Islet of Langerhans (tissue), 1 donor: ENCODE measurements around the gene TRIB2.

Experiments used
- FAIRE-seq: peaks from one replicate; lab custom pipeline; 2011; peaks lifted over from hg19 to GRCh38; lab: Jason Lieb, UNC

Gene TRIB2

DNA sequence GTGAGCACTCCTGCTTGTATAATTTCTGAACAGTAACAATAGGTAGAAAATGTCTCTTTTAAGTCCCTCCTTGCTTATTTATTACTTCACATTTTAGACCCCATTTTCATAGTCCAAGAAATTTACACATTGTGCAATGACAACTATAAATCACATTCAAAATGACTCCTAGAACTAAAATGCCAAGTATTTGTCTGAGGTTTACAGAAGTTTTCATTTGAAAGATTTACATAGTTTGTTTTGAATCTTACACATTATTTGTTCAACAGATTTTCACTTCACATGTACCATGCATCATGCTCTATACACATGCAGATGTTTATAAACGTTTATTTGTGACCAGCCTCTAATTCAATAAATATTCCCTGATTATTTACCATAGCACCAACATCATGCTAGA is 15.7 kb upstream of the TRIB2 start:
- no peak for FAIRE-seq

DNA sequence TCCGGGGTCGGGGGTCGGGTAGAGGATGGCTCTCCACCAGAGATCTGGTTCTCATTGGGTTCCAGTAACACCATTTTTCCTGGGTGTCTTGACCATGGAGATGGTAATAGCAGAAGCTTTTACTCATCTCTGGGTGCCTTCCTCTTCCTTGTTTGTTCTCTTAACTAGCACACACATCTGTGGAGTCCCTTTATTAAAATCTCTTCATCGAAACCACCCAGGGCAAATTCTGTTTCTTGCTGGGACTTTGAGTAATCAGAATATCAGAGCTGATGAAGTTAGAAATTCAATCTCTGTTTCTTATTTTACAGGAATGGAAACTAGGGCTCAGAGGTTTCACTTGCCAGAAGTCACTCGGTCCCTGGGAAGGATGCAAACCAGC is 15.0 kb upstream of the TRIB2 start:
- FAIRE-seq, result no peak

DNA sequence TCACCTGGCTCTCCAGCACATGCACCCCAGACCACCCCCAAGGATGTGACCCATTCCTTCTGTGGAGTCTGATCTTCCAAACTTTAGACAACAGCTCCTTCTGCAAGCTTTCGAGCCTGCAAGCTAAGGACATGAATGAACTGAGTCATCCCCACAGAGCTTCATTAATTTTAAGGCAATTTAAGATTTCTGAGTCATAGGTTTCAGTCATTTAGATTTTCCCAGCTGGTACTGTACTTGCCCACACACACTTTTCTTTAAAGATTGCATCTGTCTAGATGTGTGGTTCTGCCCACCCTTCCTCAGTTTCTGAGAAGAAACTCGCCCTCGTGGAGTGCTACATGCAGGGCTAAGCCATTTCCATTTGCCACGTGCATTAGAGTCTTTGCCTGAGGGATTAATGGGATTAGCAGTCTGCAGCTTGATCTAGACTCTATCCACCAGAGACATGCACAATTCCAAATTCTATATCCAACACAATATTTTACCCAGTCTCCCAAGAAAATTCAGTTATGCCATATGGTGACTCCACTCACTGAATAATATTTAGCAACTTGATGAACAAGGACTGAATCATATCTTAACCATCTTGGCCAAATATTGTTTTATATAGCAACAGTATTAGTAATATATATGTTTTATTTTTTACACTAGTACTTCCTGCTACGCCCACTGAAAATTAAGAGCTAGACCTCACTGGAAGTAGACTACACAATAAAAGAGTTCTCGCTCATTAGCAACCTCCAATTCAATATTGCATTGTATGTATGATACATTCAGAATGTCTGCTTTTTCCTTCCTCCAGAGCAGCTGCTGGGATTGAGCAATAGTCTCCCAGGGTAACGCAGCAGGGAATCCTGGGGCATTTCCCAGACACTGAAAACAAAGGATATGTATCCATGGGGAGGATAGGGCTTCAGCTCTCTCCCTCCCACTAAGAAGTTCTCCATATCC is 14.3 kb upstream of the TRIB2 start:
- no peak for FAIRE-seq

DNA sequence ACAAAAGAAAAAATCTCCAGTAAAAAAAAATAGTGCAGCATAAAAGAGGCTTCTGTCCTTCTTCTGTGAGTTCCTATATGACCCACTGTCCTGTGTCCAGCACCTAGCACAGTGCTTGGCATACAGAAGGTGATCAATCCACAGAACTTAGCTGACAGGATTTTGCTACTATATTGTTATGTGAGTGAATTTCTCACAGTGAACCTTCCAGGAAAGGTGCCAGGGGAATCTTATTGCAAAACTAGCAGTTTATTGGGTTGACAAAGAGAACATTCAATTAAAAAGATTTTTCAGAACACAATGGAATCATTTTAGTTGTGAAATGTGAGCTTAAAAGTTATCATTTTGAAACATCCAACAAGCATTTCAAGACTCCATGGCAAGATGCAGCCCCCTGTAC is 12.4 kb upstream of the TRIB2 start:
- no peak for FAIRE-seq

DNA sequence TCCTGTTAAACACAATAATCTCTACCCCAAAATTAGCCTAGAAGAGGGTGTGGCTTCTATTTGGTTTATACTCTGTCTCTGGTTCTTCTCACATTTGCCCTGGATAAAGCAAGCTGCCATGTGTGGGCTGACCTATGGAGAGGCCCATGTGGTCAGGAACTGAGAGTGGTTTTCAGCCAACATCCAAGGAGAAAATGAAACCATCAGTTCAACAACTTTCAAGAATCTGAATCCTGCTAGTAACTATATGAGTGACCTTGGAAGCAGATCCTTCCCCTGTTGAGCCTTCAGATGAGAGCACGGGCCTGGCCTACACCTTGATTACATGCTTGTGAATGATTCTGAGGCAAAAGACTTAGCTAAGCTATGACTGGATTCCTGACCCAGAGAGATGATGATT is 11.5 kb upstream of the TRIB2 start:
- FAIRE-seq, result no peak

DNA sequence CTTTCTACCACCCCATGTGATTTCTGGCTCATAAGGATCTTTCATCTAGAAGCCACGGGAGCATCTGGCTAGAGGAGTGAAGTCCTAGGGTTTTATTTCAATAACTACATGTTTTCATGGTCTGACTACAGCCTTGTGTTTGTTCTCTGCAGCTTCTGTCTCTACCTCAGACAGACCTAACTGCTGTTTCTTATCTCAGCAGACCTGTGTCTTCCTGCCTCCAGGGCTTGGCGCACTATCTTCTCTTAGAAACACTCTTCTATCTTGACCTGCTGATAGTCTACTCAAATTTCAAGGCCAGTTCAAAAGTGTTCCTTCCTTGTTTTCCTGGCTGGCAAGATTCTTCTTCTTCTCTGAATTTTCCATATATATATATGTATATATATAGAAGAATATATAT is 11.0 kb upstream of the TRIB2 start:
- FAIRE-seq, result no peak

DNA sequence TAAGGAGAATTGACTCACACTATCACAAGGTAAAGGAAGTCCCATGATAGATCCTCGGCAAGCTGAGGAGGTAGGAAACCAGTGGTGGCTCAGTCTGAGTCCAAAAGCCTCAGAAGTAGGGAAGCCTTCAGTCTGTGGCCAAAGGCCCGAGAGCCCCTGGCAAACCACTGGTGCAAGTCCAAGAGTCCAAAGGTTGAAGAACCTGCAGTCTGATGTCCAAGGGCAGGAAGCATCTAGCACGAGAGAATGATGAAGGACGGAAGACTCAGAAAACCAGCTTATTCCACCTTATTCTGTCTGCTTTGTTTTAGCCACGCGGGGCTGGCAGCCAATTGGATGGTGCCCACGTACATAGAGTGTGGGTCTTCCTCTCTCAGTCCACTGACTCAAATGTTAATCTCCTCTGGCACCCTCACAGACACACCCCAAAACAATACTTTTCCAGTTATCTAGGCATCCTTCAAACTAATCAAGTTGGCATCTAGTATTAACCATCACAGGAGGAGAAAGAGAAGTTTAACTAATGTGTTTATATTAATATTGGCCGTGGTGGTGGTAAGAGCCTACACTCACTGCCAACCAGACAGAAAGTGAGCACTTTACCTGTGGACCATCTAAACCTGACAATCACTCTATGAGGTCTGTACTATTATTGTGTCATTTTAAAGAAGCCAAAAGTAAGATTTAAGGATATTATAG is 8.1 kb upstream of the TRIB2 start:
- no peak for FAIRE-seq

DNA sequence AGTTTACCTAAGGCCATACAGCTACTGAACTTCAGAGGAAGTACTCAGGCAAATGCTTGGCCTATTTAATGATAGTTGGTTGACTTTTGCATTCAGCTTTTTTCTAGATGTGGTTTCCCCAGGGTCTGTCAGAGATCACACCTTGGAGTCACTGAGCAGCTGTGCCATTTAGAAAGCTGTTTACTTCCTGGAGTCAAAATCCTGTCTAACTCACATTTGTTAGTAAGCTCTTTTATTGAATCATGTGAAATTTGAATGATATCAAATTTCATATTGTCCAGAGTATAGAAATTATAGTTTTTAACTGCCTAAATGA is 7.6 kb upstream of the TRIB2 start:
- no peak for FAIRE-seq

DNA sequence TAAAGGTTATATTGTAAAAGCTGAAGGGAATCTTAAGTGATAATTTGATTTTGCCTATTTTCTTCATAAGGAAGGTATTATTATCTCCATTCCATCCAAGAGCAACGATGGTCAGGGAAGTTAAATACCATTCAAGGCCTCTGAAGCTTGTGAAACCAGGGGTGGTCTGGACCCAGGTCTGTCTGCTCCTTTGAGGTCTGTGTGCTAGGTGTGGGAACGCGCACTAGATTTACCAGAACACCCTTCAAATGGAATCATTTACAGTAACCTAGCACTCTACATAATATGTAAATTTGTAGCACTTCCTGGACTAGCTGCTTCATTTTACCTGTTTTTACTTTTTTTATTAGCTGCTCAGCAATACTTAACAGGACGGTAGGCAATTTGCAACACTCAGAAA is 6.4 kb upstream of the TRIB2 start:
- no peak for FAIRE-seq

DNA sequence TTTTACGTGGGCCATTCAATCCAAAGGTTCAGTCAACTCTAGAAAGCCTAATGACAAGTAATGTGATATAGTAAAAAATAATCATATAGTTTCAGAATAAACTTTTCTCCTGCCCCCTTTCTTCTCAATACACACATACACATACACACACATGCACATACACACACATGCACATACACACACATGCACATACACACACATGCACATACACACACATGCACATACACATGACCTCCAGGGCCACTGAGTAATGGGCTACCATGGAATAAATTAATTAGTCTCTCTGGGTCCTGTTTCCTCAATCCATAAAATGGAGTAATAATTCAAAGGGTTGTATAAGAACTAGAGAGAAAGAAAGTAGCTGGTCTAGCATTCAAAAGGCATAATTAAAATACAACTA is 5.4 kb upstream of the TRIB2 start:
- FAIRE-seq, result no peak

DNA sequence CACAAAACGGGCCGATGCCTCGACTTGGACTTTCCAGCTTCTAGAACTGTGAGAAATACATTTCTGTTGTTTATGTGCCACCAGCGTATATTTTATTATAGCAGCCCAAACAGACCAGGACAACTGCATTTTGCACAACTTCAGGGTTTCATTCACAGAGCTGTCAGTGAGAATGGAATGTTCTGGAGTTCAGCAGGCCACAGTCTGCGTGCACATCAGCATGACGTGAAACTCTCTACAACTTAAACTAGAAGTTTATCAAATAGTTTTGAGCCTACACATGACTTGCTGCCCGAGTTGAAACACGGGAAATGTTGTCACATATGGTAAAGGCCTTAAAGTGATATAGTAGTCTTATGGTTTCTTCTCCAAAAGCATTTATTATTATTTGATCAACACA is 3.9 kb upstream of the TRIB2 start:
- FAIRE-seq, result no peak

DNA sequence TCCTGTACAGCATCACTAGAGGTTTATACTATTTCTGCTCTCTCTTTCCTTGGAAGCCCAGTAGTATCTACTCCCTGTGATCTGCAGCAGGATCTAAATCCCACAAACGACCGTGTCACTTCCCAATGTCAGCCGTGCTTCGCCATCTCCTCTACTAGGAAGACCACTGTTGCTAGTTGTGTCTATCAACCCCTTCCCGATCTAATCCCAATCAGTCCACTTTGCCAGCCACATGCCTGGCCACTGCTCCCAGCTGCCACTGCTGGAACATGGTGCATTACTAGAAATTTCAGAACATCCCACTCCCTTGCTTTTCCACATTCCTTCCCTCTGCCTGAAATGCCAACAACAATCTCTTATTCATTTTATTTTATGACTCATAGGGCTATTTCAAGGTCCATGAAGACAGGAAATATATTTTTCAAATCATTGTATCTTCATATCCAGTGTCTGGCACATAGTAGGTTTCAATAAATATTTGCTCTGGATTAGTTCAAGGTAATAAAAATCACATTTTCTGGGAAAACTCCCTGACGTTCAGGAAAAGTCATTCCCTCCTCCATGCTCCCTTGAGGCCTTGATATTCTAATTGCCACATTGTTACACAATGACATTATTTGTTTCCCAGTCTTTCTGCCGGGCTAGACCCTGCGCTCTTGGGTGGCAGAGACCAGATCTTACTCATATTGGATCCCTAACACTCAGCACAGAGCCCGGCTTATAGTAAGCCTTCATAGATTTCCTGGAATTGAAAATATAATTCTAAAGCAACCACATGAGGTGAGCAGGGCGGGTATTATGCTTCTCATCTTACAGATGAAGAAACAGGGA is 2.1 kb upstream of the TRIB2 start:
- no peak for FAIRE-seq

DNA sequence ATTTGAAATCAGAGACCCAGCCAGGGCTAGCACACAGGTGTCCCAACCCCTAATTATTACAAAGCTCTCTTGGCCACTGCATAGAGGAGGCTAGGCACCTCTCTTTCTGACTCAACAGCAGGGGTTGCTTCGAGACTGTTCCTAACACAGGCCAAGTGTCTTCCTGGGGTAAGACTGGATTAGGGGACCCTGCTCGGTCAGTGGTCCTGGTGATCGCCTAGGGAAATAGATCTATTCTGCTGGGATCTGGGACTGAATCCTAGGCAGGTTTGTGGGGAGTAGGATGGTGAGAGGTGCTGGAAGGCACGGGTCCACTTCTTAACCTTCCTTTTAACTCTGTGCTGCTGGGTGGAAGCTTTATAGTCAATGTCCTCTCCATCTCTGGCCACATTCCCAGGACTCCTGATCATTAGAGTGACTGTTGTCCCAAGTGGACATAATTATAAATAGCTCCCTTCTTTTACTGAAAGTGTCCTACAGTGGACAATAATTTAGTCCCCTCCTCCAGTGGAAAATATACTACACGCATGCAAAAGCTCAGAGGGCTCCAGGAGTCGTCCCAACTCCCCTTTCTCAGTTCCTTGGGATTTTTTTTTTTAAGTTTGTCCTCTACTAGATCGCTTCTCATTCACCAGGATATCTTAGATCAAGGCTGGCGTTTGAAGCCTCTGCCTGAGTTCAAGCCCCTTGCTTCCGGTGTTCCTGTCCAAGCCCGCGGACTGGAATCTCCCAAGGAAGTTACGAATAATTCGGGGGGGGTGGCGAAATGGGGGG is 1.3 kb upstream of the TRIB2 start:
- no peak for FAIRE-seq

DNA sequence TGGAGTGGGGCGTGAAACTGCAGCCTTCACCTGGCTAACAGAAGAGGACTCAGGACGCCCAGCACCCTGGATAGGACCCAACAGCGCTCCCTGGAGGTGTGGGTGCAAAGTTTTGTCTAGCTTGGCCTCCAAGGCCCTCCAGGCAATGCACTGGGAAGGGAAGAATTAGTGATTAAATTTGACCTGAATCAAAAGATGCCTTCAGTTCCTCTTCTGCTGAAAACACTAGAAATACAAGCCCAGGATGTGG is 779 bp upstream of the TRIB2 start:
- no peak for FAIRE-seq

DNA sequence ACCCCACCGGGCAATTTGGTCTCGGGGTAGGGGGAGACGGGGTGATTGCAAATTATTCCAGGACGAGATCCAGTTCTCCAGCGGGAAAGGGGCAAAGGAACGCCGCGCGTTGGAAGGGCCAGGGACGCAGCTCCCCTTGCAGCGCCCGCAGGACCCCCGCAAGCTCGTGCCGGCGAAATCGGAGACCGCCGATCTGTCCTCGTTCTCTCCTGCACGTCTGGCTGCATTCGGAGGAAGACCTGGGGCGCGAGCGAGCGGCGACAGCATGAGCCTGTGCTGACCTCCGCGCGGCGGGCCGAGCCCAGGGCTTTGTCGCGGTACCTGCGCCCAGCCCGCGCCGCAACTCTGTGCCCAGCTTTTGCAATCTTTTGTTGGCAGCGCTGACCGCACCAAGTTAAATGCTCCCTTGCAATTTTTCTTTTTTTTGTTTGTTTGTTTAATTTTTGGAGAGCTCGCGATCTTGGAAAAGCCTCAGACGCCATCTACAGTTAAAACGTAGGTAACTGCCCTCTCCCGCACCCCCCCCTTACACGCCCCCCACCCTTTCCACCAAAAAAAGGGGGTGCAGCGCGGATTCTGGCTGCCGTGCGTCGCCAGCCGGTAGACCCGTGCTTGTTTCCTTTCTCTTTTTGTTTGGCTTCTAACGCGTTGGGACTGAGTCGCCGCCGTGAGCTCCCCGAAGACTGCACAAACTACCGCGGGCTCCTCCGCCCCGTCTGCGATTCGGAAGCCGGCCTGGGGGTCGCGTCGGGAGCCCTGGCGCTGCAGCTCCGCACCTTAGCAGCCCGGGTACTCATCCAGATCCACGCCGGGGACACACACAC is 667 bp downstream of the TRIB2 start:
- FAIRE-seq, result no peak

DNA sequence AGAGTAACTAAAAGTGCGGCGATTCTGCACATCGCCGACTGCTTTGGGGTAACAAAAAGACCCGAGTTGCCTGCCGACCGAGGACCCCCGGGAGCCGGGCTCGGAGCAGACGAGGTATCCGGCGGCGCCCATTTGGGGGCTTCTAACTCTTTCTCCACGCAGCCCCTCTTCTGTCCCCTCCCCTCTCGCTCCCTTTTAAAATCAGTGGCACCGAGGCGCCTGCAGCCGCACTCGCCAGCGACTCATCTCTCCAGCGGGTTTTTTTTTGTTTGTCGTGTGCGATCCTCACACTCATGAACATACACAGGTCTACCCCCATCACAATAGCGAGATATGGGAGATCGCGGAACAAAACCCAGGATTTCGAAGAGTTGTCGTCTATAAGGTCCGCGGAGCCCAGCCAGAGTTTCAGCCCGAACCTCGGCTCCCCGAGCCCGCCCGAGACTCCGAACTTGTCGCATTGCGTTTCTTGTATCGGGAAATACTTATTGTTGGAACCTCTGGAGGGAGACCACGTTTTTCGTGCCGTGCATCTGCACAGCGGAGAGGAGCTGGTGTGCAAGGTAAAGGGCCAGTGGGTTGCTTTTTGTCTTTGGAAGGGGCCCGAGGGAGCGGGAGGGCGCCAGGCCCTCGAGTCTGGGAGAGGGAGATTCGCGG is 1.4 kb downstream of the TRIB2 start:
- FAIRE-seq, result no peak

DNA sequence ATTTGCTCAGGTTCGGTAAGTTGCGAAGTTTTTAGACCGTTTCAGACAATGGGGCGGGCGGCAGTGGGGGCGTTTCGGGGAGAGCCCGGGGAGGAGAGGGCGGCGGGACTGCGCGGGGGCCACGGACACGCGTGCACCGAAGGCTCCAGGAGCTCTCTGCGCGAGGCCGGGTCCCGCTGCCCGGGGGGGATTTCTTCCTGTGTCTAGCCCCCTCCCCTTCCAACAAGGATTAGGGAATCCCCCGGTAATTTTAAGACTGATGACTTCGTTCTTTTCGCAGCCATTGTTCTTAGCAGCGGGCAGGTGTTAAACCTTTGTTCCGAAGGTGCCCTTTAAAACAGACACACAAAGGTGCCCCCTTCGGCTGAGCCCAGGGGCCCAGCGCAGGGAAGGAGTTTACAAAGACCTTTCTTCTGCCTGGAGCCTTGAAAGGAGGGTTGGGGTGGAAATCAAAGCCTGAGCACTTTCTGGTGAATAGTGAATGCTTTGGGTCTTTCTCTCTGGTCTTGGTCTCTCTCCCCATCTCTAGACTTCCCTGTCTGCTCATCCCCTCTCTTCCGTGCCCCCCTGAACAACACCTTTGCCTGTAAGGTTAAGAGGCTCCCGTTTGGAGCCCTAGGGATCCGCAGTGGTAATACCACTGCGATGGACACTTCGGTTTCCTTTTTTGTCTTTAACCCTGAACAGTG is 2.1 kb downstream of the TRIB2 start:
- no peak for FAIRE-seq

DNA sequence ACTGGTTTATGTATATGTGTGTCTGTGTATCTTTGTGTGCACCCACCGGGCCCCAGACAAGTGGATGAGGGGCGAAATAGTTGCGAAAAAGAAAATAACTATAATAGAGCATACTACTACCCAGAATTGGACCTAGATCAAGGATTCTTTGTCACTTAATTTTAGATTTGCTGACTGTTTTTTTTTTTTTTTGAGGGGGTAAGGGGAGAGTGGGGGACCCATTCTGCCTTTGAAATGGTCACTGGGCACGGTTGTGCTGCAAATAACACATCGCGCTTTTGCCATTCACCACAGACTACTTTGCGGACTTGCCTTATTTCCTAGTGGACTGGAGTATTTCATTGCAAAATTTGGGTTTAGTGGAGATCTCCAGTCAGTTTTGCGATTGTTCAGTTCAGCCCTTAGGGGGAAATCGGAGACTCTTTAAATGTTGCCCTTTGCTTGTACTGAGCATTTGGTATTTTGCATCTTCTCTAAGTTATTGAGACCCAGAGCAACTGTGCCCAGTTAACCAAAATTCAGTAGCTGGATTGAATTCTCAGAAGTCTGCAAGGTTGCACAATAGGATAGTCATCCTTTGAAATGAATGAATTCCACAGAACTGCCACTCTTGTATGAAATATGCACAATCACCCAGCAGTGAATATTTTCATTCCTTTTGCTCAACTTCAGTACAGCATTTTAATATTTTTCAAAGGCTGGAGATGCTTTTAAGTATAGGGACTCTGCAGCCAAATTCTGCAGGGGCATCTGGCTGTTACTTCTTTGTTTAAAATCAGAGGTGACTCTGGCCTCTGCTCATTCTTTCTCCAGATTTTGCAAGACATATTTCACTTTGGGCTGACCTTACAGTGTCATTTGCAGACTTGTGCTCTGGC is 2.9 kb downstream of the TRIB2 start:
- FAIRE-seq, result no peak

DNA sequence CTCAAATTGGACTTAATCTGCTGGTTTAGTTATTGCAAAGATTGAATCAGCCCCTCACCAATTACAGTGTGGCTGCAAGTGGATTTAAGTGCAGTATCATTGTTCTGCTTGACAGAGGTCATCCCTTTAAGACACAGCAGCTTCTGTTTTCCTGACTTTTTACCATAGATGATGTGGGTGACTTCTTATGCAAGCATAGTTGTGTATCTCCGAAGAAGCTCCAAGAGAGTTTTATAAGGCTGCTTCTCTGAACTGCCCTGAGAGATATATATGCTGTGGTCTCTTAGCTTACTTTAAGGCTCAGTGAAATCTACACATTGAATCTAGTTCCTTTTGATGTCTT is 3.5 kb downstream of the TRIB2 start:
- FAIRE-seq, result no peak
